NCI-H2029 treated with DMSO at 0.1 percent for 48 hours (cell line): ENCODE measurements around the gene NRP2.

Source experiments
- DNase-seq: peaks from one replicate; lab custom pipeline; 2025; lab: John Stamatoyannopoulos, UW

Gene NRP2

GRCh38 chr2:205807758-205808157 is 125.5 kb downstream of the NRP2 start:
- DNase-seq = no peak

GRCh38 chr2:205808486-205809121 is 126.3 kb downstream of the NRP2 start:
- DNase-seq = no peak

GRCh38 chr2:205811387-205811786 is 129.1 kb downstream of the NRP2 start:
- no peak for DNase-seq

GRCh38 chr2:205814039-205814364 is 131.7 kb downstream of the NRP2 start:
- DNase-seq = no peak

- DNase-seq = no peak
These were observed 133.4 kb downstream of the NRP2 start for GRCh38 chr2:205815673-205816072.

- no peak for DNase-seq
These were observed 134.0 kb downstream of the NRP2 start for GRCh38 chr2:205816268-205816667.

GRCh38 chr2:205822579-205822978 is 140.3 kb downstream of the NRP2 start:
- no peak for DNase-seq

- no peak for DNase-seq
These were observed 145.6 kb downstream of the NRP2 start for GRCh38 chr2:205827809-205828365.

- DNase-seq = no peak
These were observed 151.6 kb downstream of the NRP2 start for GRCh38 chr2:205833864-205834263.

- no peak for DNase-seq
These were observed 152.5 kb downstream of the NRP2 start for GRCh38 chr2:205834796-205835195.

- no peak for DNase-seq
These were observed 153.0 kb downstream of the NRP2 start for GRCh38 chr2:205835251-205835791.

- no peak for DNase-seq
These were observed 153.6 kb downstream of the NRP2 start for GRCh38 chr2:205835923-205836322.

- DNase-seq = no peak
These were observed 154.3 kb downstream of the NRP2 start for GRCh38 chr2:205836477-205837221.

GRCh38 chr2:205837663-205838062 is 155.4 kb downstream of the NRP2 start:
- DNase-seq = no peak

GRCh38 chr2:205845446-205845845 is 163.1 kb downstream of the NRP2 start:
- no peak for DNase-seq
